ENCODE results near the gene ADCY3. TPM values are rescaled to one million over a fixed set of nuclear protein-coding genes. Genes with fewer than 3 reads are reported as not detected.
A peak's percentile ranks its signal among the peaks of the same experiment; 100 is the strongest.

Gene ADCY3
- total and polyA plus RNA-seq, 3 donors from 2014 or later: 22.3 to 41.6 (median 27.9) TPM

GRCh38 chr2:24853996-24854395 lies 66.0 kb downstream of the ADCY3 start:
- Histone ChIP-seq H3K36me3 (ENCODE audit: low read depth, missing control alignments) (no peaks in the 10 kb centered on the region), H3K9me3 (no peaks in the 10 kb centered on the region), H3K4me3 (no peak overlapping the region), H3K27ac (peak overlapping the region in 1 of 2 donors; percentile 80), H3K4me1 (peaks cover 43% of the 10 kb centered on the region), H3K27me3 (no peaks in the 10 kb centered on the region)
- no peak for DNase-seq
- TF ChIP-seq CTCF (IDR thresholded peaks at IDR 0.05) (no peak), POLR2A (IDR thresholded peaks at IDR 0.05) (no peak)
- WGBS, 2 donors: 67 to 85% methylated on average over 3 of the region's 3 CpGs
- intact Hi-C loops (cut with DNase I; ENCODE audit: low total_unique reads): no loop called here

GRCh38 chr2:24853046-24853445 lies 67.0 kb downstream of the ADCY3 start:
- no peak for TF ChIP-seq POLR2A (IDR thresholded peaks at IDR 0.05)
- TF ChIP-seq CTCF (IDR thresholded peaks at IDR 0.05): no peak
- H3K27ac ChIP-seq: no peak overlapping the region
- H3K4me1 ChIP-seq: peaks cover 43% of the 10 kb centered on the region
- 90 to 94% methylated on average over 9 of the region's 9 CpGs for WGBS, 2 donors
- intact Hi-C loops (cut with DNase I; ENCODE audit: low total_unique reads): no loop called here
- no peaks in the 10 kb centered on the region for H3K27me3 ChIP-seq
- no peaks in the 10 kb centered on the region for H3K36me3 ChIP-seq (ENCODE audit: low read depth, missing control alignments)
- H3K4me3 ChIP-seq: no peak overlapping the region
- no peak for DNase-seq
- H3K9me3 ChIP-seq: no peaks in the 10 kb centered on the region

GRCh38 chr2:24852431-24853020 lies 67.5 kb downstream of the ADCY3 start:
- no peak overlapping the region for H3K4me3 ChIP-seq
- peaks cover 43% of the 10 kb centered on the region for H3K4me1 ChIP-seq
- no peaks in the 10 kb centered on the region for H3K36me3 ChIP-seq (ENCODE audit: low read depth, missing control alignments)
- WGBS, 2 donors: 88 to 97% methylated on average over 9 to 17 of the region's 23 CpGs
- no peak overlapping the region for H3K27ac ChIP-seq
- TF ChIP-seq POLR2A (IDR thresholded peaks at IDR 0.05): no peak
- TF ChIP-seq CTCF (IDR thresholded peaks at IDR 0.05): no peak
- no peaks in the 10 kb centered on the region for H3K27me3 ChIP-seq
- no peak for DNase-seq
- no peaks in the 10 kb centered on the region for H3K9me3 ChIP-seq
- intact Hi-C loops (cut with DNase I; ENCODE audit: low total_unique reads): no loop called here

- Histone ChIP-seq H3K36me3 (ENCODE audit: low read depth, missing control alignments) (no peaks in the 10 kb centered on the region), H3K9me3 (no peaks in the 10 kb centered on the region), H3K27ac (no peak overlapping the region), H3K4me1 (peaks cover 39% of the 10 kb centered on the region), H3K27me3 (no peaks in the 10 kb centered on the region), H3K4me3 (no peak overlapping the region)
- no peak for DNase-seq
- intact Hi-C loops (cut with DNase I; ENCODE audit: low total_unique reads): no loop called here
- 92% methylated on average over 13 of the region's 13 CpGs; no CpG with 5 or more reads in 1 of the 2 donors for WGBS, 2 donors
- TF ChIP-seq POLR2A (IDR thresholded peaks at IDR 0.05): no peak
- no peak for TF ChIP-seq CTCF (IDR thresholded peaks at IDR 0.05)
These were observed 68.0 kb downstream of the ADCY3 start for GRCh38 chr2:24852026-24852425.

- Histone ChIP-seq H3K27ac (peak overlapping the region in 1 of 2 donors; percentile 68), H3K4me1 (peaks cover 28% of the 10 kb centered on the region), H3K36me3 (ENCODE audit: low read depth, missing control alignments) (no peaks in the 10 kb centered on the region), H3K9me3 (no peaks in the 10 kb centered on the region), H3K27me3 (no peaks in the 10 kb centered on the region), H3K4me3 (no peak overlapping the region)
- TF ChIP-seq CTCF (IDR thresholded peaks at IDR 0.05): no peak
- TF ChIP-seq POLR2A (IDR thresholded peaks at IDR 0.05): no peak
- WGBS, 2 donors: 46 to 75% methylated on average over 5 to 7 of the region's 7 CpGs
- DNase-seq: peak; percentile 74
- intact Hi-C loops (cut with DNase I; ENCODE audit: low total_unique reads): no loop called here
These were observed 69.1 kb downstream of the ADCY3 start for GRCh38 chr2:24850944-24851343.
